Measurements from ENCODE around the gene ZFAND6.
A peak's percentile ranks its signal among the peaks of the same experiment; 100 is the strongest.

ZFAND6 gene

GRCh38 chr15:80173022-80173759 lies 113.7 kb downstream of the ZFAND6 start:
- DNase-seq, result peak in 1 of 2 experiments; percentile 54

DNA sequence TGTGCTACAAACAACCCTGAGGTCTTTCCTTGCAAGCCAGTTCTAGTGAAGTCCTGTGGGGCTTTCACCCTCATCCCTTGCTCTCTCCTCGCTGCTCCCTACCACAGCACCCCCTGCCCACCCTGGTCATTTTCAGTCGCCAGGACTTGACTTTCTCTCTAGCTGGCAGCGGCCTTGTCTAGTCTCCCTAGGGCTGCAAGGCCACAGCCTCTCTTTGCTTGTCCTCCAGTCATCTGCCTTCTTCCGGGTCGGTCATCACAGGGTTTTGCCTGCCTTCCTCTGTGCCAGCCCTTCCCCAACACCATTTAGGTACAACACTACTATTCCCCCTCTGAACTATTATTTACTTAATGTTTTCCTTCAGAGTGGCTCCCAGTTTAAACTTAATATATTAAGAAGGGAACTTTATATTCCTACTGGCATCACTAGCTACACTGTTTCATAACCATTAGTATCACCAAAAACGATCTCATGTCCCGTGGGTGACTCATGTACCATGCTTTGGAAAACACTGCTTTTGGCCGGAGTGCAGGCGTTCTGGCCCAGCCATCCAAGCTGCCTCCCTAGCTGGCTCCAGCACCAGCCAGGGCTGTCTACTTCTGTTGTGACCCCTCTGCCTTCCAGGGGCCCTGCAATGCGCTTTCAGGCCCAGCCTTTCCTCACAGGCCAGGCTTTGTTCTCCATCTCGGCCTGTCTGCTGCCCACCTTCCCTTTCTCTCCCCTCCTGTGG lies 114.7 kb downstream of the ZFAND6 start:
- peak in 1 of 2 experiments; percentile 10 for DNase-seq

DNA sequence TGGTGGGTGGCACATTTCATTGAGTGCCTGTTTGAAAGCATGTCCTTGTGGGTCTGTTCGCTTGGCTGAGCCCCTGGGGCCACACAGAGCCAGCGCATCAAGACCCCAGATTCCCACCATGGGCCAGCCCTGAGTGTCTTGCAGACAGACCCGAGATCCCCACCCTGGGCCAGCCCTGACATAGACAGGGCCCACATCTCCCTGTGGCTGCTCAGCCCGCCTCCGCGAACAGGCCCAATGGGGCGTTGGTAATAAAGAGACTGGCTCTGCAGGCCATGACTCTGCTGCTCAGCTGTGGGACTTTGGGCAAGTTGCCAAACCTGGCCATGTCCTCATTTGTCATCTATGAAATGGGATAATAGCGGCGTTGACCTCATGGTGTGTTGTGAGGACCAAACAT lies 116.0 kb downstream of the ZFAND6 start:
- DNase-seq, result no peak

DNA sequence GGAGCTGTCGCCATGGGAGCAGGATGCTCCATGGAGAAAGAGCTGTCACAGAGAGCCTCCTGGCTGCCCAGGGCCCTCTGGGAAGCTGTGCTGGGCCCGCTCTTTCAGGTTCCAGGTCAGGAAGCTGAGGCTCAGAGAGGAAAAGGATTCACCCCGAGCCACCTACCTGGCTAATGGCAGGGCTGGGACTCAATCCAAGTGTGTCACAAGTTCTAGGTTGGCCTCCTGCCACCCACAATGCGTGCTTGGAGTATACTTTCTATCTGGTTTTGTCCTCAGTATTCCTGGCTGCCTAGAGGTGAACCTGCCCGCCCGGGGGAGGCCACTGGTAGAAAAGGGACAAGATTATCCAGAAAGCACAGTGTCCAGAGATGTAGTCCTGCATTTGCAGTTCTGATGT lies 117.0 kb downstream of the ZFAND6 start:
- no peak for DNase-seq

DNA sequence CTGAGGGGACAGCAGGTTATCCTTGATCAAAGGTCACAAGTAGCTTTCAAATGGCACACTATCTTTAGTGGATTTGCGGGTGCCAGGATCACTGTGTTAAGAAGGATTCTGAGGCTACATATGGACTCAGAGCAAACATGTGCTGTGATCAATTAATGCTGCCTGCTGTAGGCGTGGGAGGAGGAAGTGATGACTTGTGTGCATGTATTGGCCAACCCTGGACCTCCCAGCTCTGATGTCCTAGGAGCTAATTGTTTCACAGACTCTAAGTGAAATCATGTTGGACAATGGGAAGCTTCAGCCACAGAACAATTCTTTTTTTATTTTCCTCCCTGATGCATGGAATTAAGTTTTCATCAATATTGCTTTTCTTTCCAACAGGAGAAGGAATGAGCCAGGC lies 117.7 kb downstream of the ZFAND6 start:
- no peak for DNase-seq

GRCh38 chr15:80179025-80179759 lies 119.7 kb downstream of the ZFAND6 start:
- DNase-seq, result peak in 1 of 2 experiments; percentile 22

- DNase-seq, result no peak
These were observed 120.5 kb downstream of the ZFAND6 start for GRCh38 chr15:80179935-80180334.

- DNase-seq, result no peak
These were observed 121.0 kb downstream of the ZFAND6 start for GRCh38 chr15:80180468-80180867.

- DNase-seq, result no peak
These were observed 121.5 kb downstream of the ZFAND6 start for GRCh38 chr15:80180986-80181385.

DNA sequence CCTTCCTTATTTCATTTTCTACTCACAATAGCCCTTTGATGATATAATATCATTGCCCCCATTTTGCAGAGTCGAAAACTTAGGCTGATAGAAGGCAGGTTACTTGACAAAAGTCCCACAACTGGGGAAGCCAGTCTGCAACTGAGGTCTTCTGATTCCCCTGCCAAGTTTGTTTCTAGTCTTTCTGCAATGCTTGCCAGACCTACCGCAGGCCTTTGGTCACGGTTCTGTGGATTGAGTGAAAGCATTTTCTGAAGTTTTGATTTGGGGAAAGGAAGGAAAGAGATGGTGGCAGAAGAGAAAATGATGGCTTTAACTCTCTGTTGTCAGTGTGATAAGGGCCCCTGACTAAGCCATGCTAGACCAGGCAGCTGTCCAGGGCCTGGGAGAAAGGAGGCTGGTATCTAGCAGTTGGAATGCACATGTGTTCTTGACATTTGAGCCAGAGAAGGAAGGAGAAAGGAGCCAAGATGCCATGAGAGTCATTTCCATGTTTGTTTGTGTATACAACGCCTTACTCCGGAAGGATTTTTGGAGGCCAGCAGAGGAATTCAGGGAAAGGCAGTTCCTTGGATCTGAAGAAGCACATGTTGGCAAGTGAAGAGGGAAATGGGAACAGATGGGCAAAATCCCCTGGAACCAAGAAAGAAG lies 123.3 kb downstream of the ZFAND6 start:
- peak; percentile 8 to 72 for DNase-seq

- DNase-seq, result no peak
These were observed 123.8 kb downstream of the ZFAND6 start for GRCh38 chr15:80183306-80183705.

DNA sequence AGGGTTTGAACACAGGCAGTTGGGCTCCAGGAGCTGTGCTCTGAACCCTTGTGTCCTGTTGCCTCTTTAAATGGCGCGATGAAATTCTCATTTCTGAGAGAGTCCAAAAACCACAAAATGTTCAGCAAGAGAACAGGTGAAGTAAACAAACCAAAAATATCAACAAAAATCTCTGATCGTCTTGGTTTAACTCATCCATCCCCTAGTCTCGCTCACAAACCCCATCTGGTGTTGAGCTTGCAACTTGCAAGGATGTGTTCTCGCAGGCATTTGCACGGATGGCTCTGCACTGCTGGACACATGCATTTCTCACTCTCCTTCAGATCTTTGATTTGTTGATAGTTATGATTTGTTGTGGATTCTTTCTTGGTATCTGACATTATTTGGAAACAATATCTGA lies 124.4 kb downstream of the ZFAND6 start:
- no peak for DNase-seq

- DNase-seq, result no peak
These were observed 125.1 kb downstream of the ZFAND6 start for GRCh38 chr15:80184554-80184953.

GRCh38 chr15:80185152-80185551 lies 125.7 kb downstream of the ZFAND6 start:
- DNase-seq, result no peak

GRCh38 chr15:80186066-80186465 lies 126.6 kb downstream of the ZFAND6 start:
- no peak for DNase-seq

GRCh38 chr15:80186597-80186996 lies 127.1 kb downstream of the ZFAND6 start:
- DNase-seq, result no peak
